Fibroblast of gingiva (primary cell): ENCODE measurements around the gene KCNQ2.
"Not testable (repeated sequence)": the region's sequence is repeated elsewhere in the genome, so short reads cannot be mapped to it uniquely, and the experiment has no call there.

Experiments used
- DNase-seq: peaks from one replicate; pipeline ENCODE4 v3.0.0-alpha.2; 2011; ENCODE audit warnings: low read depth

KCNQ2 gene

GRCh38 chr20:63490416-63490815, 18.0 kb upstream of the KCNQ2 start:
- DNase-seq = no peak

GRCh38 chr20:63488315-63489251, 16.1 kb upstream of the KCNQ2 start:
- no peak for DNase-seq

- no peak for DNase-seq
These were observed 15.4 kb upstream of the KCNQ2 start for GRCh38 chr20:63487781-63488241.

- no peak for DNase-seq
These were observed 14.8 kb upstream of the KCNQ2 start for GRCh38 chr20:63487116-63487764.

- DNase-seq = no peak
These were observed 13.9 kb upstream of the KCNQ2 start for GRCh38 chr20:63486300-63486855.

- DNase-seq = no peak
These were observed 12.4 kb upstream of the KCNQ2 start for GRCh38 chr20:63484651-63485403.

- no peak for DNase-seq
These were observed 11.8 kb upstream of the KCNQ2 start for GRCh38 chr20:63484236-63484635.

GRCh38 chr20:63483834-63484233, 11.4 kb upstream of the KCNQ2 start:
- DNase-seq = no peak

GRCh38 chr20:63482021-63482587, 9.6 kb upstream of the KCNQ2 start:
- DNase-seq = no peak

- no peak for DNase-seq
These were observed 9.0 kb upstream of the KCNQ2 start for GRCh38 chr20:63481503-63481902.

- DNase-seq = not testable (repeated sequence)
These were observed 7.4 kb upstream of the KCNQ2 start for GRCh38 chr20:63479695-63480419.

- no peak for DNase-seq
These were observed 6.2 kb upstream of the KCNQ2 start for GRCh38 chr20:63478346-63479302.

- no peak for DNase-seq
These were observed 5.5 kb upstream of the KCNQ2 start for GRCh38 chr20:63477944-63478343.

- no peak for DNase-seq
These were observed 4.7 kb upstream of the KCNQ2 start for GRCh38 chr20:63477061-63477616.

- no peak for DNase-seq
These were observed 2.8 kb upstream of the KCNQ2 start for GRCh38 chr20:63475209-63475608.

GRCh38 chr20:63473555-63474449, 1.3 kb upstream of the KCNQ2 start:
- no peak for DNase-seq

- no peak for DNase-seq
These were observed 471 bp upstream of the KCNQ2 start for GRCh38 chr20:63472862-63473390.

- no peak for DNase-seq
These were observed 806 bp downstream of the KCNQ2 start for GRCh38 chr20:63471717-63471980.
